WTC11 (cell line): ENCODE measurements around the gene MEX3B. TPM values are rescaled to one million over a fixed set of nuclear protein-coding genes. Genes with fewer than 3 reads are reported as not detected.

Experiments
- ATAC-seq: fragments of 200-7000 bp; cut with Tn5 transposase; 2 replicates; pipeline ENCODE4 v1.10.0; 2021; ENCODE audit warnings: mild to moderate bottlenecking, moderate library complexity
- CTCF ChIA-PET: fragments of 300-600 bp; sonication (Branson Sonifier 250); formaldehyde crosslinking; loops from one replicate; lab custom pipeline; 2021; ENCODE audit warnings: antibody characterized with exemption; lab: Charles Lee
- POLR2A ChIA-PET: fragments of 350-600 bp; sonication (Branson Sonifier 250); formaldehyde crosslinking; loops from one replicate; lab custom pipeline; 2021; ENCODE audit warnings: antibody characterized with exemption; lab: Charles Lee
- DNase-seq: peaks from one replicate; pipeline ENCODE4 v3.0.0; 2021; ENCODE audit warnings: low spot score
- H3K27ac Mint-ChIP-seq: 2 replicates; pipeline ENCODE4 v1.8.0; 2021; ENCODE audit warnings: mixed read lengths
- H3K27me3 Mint-ChIP-seq: 2 replicates; pipeline ENCODE4 v1.8.0; 2021; ENCODE audit warnings: low read depth, mild to moderate bottlenecking, moderate library complexity, mixed read lengths
- H3K36me3 Mint-ChIP-seq: 2 replicates; pipeline ENCODE4 v1.8.0; 2021; ENCODE audit warnings: mixed read lengths
- H3K4me1 Mint-ChIP-seq: 2 replicates; pipeline ENCODE4 v1.8.0; 2022; ENCODE audit warnings: mixed read lengths
- H3K4me3 Mint-ChIP-seq: 2 replicates; pipeline ENCODE4 v1.8.0; 2021; ENCODE audit warnings: mild to moderate bottlenecking, moderate library complexity, mixed read lengths
- H3K9me3 Mint-ChIP-seq: 2 replicates; pipeline ENCODE4 v1.8.0; 2021; ENCODE audit warnings: mixed read lengths
- CBFB ChIP-seq: sonication (generic); formaldehyde crosslinking; IDR thresholded peaks from 2 replicates; pipeline ENCODE4 v1.8.1; 2022; ENCODE audit warnings: mild to moderate bottlenecking, low read depth, missing genetic modification reagents
- EMX1 ChIP-seq: fragments of 250-450 bp; sonication (Bioruptor Pico); IDR thresholded peaks from 2 replicates; pipeline ENCODE4 v1.8.0; 2021; ENCODE audit warnings: mild to moderate bottlenecking
- ETV6 ChIP-seq: sonication (generic); formaldehyde crosslinking; IDR thresholded peaks from 2 replicates; pipeline ENCODE4 v1.8.1; 2022; ENCODE audit warnings: mild to moderate bottlenecking, missing genetic modification reagents
- HMGA2 ChIP-seq: fragments of 250-450 bp; sonication (Bioruptor Pico); IDR thresholded peaks from 2 replicates; pipeline ENCODE4 v1.4.0; 2021; ENCODE audit warnings: mild to moderate bottlenecking, moderate library complexity
- IRF1 ChIP-seq: sonication (generic); formaldehyde crosslinking; IDR thresholded peaks from 2 replicates; pipeline ENCODE4 v1.8.0; 2023; ENCODE audit warnings: missing genetic modification reagents
- KAT7 ChIP-seq: sonication (generic); formaldehyde crosslinking; IDR thresholded peaks from 2 replicates; pipeline ENCODE4 v1.8.1; 2023; ENCODE audit warnings: missing genetic modification reagents, mild to moderate bottlenecking, borderline replicate concordance
- MAX ChIP-seq: sonication (generic); formaldehyde crosslinking; IDR thresholded peaks from 2 replicates; pipeline ENCODE4 v1.8.0; 2022; ENCODE audit warnings: mild to moderate bottlenecking, missing genetic modification reagents
- MXD4 ChIP-seq: fragments of 250-450 bp; sonication (Bioruptor Pico); IDR thresholded peaks from 2 replicates; pipeline ENCODE4 v1.8.0; 2021; ENCODE audit warnings: mild to moderate bottlenecking, moderate library complexity, borderline replicate concordance
- PRRX2 ChIP-seq: fragments of 250-450 bp; sonication (Bioruptor Pico); IDR thresholded peaks from 2 replicates; pipeline ENCODE4 v1.8.0; 2021; ENCODE audit warnings: mild to moderate bottlenecking
- TP53 ChIP-seq: sonication (generic); formaldehyde crosslinking; IDR thresholded peaks from 2 replicates; pipeline ENCODE4 v1.8.1; 2023; ENCODE audit warnings: mild to moderate bottlenecking, missing genetic modification reagents
- ZBTB21 ChIP-seq: sonication (generic); formaldehyde crosslinking; IDR thresholded peaks from 2 replicates; pipeline ENCODE4 v1.8.1; 2023; ENCODE audit warnings: mild to moderate bottlenecking, missing genetic modification reagents, borderline replicate concordance
- ZNF121 ChIP-seq: sonication (generic); formaldehyde crosslinking; IDR thresholded peaks from 2 replicates; pipeline ENCODE4 v1.8.0; 2023; ENCODE audit warnings: missing genetic modification reagents
- ZNF138 ChIP-seq: sonication (generic); formaldehyde crosslinking; conservative IDR thresholded peaks from 2 replicates; pipeline ENCODE4 v1.8.1; 2022; ENCODE audit warnings: mild to moderate bottlenecking, moderate library complexity, missing genetic modification reagents
- ZNF219 ChIP-seq: sonication (generic); formaldehyde crosslinking; IDR thresholded peaks from 2 replicates; pipeline ENCODE4 v1.8.0; 2023; ENCODE audit warnings: missing genetic modification reagents, mild to moderate bottlenecking, borderline replicate concordance
- ZNF263 ChIP-seq: sonication (generic); formaldehyde crosslinking; IDR thresholded peaks from 2 replicates; pipeline ENCODE4 v1.8.1; 2022; ENCODE audit warnings: low read depth, mild to moderate bottlenecking, moderate library complexity, missing genetic modification reagents
- ZNF317 ChIP-seq: sonication (generic); formaldehyde crosslinking; IDR thresholded peaks from 2 replicates; pipeline ENCODE4 v1.8.1; 2023; ENCODE audit warnings: low read depth, mild to moderate bottlenecking, moderate library complexity, missing genetic modification reagents, borderline replicate concordance
- ZNF671 ChIP-seq: fragments of 250-450 bp; sonication (Bioruptor Pico); IDR thresholded peaks from 2 replicates; pipeline ENCODE4 v1.8.0; 2021; ENCODE audit warnings: mild to moderate bottlenecking
- total RNA-seq: library from RNA; stranded (reverse); gene quantifications from 3 replicates; pipeline ENCODE4 v1.2.3, GENCODE V29; 2021
- TF ChIP-seq, protein P1 (sequence below): fragments of 250-450 bp; sonication (Bioruptor Pico); IDR thresholded peaks from 2 replicates; pipeline ENCODE4 v1.9.0; 2021; ENCODE audit warnings: mild to moderate bottlenecking, borderline replicate concordance
- TF ChIP-seq, protein P2 (sequence below): sonication (generic); formaldehyde crosslinking; IDR thresholded peaks from 2 replicates; pipeline ENCODE4 v1.8.1; 2023; ENCODE audit warnings: mild to moderate bottlenecking, missing genetic modification reagents, moderate library complexity
- TF ChIP-seq, protein P3 (sequence below): fragments of 200-600 bp; IDR thresholded peaks from 2 replicates; pipeline ENCODE4 v1.8.0; 2022; ENCODE audit warnings: antibody characterized with exemption
- TF ChIP-seq, protein P4 (sequence below): sonication (generic); formaldehyde crosslinking; conservative IDR thresholded peaks from 2 replicates; pipeline ENCODE4 v1.8.1; 2022; ENCODE audit warnings: mild to moderate bottlenecking, missing genetic modification reagents

Gene MEX3B
- total RNA-seq, 1 experiment from 2014 or later: 8.8 TPM

GRCh38 chr15:82062479-82063454, 16.9 kb upstream of the MEX3B start:
- peaks cover 51% of the 10 kb centered on the region for H3K4me1 Mint-ChIP-seq
- H3K27ac Mint-ChIP-seq: peak overlapping the region; percentile 56; the same call in 1 of the 2 replicates
- H3K27me3 Mint-ChIP-seq: peaks cover 85% of the 10 kb centered on the region
- no peaks in the 10 kb centered on the region for H3K36me3 Mint-ChIP-seq
- POLR2A ChIA-PET: interaction anchor here (0.5 to 2.7 kb wide), 2 partner anchors 16 to 246 kb away, joined by 3 to 11 read pairs; partner anchors contain the start of gene MEX3B
- TF ChIP-seq IRF1 (CRISPR knock-in tag) (no peak), ZNF121 (CRISPR knock-in tag) (no peak), ZNF138 (no peak), ZNF263 (CRISPR knock-in tag) (no peak), KAT7 (CRISPR knock-in tag) (no peak), ETV6 (CRISPR knock-in tag) (peak; percentile 61; the same call in 1 of the 2 replicates), MAX (CRISPR knock-in tag) (peak; percentile 25; the same call in 1 of the 2 replicates), ZBTB21 (no peak), PRRX2 (CRISPR knock-in tag) (no peak)
- TF ChIP-seq, protein P1, sequence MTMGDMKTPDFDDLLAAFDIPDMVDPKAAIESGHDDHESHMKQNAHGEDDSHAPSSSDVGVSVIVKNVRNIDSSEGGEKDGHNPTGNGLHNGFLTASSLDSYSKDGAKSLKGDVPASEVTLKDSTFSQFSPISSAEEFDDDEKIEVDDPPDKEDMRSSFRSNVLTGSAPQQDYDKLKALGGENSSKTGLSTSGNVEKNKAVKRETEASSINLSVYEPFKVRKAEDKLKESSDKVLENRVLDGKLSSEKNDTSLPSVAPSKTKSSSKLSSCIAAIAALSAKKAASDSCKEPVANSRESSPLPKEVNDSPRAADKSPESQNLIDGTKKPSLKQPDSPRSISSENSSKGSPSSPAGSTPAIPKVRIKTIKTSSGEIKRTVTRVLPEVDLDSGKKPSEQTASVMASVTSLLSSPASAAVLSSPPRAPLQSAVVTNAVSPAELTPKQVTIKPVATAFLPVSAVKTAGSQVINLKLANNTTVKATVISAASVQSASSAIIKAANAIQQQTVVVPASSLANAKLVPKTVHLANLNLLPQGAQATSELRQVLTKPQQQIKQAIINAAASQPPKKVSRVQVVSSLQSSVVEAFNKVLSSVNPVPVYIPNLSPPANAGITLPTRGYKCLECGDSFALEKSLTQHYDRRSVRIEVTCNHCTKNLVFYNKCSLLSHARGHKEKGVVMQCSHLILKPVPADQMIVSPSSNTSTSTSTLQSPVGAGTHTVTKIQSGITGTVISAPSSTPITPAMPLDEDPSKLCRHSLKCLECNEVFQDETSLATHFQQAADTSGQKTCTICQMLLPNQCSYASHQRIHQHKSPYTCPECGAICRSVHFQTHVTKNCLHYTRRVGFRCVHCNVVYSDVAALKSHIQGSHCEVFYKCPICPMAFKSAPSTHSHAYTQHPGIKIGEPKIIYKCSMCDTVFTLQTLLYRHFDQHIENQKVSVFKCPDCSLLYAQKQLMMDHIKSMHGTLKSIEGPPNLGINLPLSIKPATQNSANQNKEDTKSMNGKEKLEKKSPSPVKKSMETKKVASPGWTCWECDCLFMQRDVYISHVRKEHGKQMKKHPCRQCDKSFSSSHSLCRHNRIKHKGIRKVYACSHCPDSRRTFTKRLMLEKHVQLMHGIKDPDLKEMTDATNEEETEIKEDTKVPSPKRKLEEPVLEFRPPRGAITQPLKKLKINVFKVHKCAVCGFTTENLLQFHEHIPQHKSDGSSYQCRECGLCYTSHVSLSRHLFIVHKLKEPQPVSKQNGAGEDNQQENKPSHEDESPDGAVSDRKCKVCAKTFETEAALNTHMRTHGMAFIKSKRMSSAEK (CRISPR knock-in tag): no peak
- TF ChIP-seq, protein P2, sequence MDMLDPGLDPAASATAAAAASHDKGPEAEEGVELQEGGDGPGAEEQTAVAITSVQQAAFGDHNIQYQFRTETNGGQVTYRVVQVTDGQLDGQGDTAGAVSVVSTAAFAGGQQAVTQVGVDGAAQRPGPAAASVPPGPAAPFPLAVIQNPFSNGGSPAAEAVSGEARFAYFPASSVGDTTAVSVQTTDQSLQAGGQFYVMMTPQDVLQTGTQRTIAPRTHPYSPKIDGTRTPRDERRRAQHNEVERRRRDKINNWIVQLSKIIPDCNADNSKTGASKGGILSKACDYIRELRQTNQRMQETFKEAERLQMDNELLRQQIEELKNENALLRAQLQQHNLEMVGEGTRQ: no peak
- CTCF ChIA-PET: interaction anchor here (0.6 to 3.3 kb wide), 16 partner anchors 10 to 467 kb away, joined by 3 to 17 read pairs (median 4); partner anchors contain the start of genes EFL1, MEX3B and SAXO2
- H3K4me3 Mint-ChIP-seq: peak overlapping the region; percentile 65
- DNase-seq: peak; percentile 42
- peak; percentile 81 for ATAC-seq
- H3K9me3 Mint-ChIP-seq: no peaks in the 10 kb centered on the region

- ChIA-PET POLR2A (no interaction called here), CTCF (interaction anchor here (0.7 kb wide), 1 partner anchor 46 kb away, joined by 4 read pairs; no protein-coding TSS in a partner anchor)
- Mint-ChIP-seq H3K36me3 (no peaks in the 10 kb centered on the region), H3K9me3 (no peaks in the 10 kb centered on the region), H3K4me1 (peaks cover 56% of the 10 kb centered on the region), H3K4me3 (no peak overlapping the region), H3K27me3 (peaks cover 89% of the 10 kb centered on the region), H3K27ac (no peak overlapping the region)
- ATAC-seq: no peak
- DNase-seq: no peak
- TF ChIP-seq EMX1 (CRISPR knock-in tag) (no peak), ZNF671 (CRISPR knock-in tag) (no peak), TP53 (CRISPR knock-in tag) (no peak), MXD4 (CRISPR knock-in tag) (no peak), ZNF317 (no peak), ETV6 (CRISPR knock-in tag) (no peak), HMGA2 (no peak), ZNF219 (no peak), CBFB (no peak)
- TF ChIP-seq, protein P2: no peak
- TF ChIP-seq, protein P3, sequence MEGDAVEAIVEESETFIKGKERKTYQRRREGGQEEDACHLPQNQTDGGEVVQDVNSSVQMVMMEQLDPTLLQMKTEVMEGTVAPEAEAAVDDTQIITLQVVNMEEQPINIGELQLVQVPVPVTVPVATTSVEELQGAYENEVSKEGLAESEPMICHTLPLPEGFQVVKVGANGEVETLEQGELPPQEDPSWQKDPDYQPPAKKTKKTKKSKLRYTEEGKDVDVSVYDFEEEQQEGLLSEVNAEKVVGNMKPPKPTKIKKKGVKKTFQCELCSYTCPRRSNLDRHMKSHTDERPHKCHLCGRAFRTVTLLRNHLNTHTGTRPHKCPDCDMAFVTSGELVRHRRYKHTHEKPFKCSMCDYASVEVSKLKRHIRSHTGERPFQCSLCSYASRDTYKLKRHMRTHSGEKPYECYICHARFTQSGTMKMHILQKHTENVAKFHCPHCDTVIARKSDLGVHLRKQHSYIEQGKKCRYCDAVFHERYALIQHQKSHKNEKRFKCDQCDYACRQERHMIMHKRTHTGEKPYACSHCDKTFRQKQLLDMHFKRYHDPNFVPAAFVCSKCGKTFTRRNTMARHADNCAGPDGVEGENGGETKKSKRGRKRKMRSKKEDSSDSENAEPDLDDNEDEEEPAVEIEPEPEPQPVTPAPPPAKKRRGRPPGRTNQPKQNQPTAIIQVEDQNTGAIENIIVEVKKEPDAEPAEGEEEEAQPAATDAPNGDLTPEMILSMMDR: no peak
- TF ChIP-seq, protein P4, sequence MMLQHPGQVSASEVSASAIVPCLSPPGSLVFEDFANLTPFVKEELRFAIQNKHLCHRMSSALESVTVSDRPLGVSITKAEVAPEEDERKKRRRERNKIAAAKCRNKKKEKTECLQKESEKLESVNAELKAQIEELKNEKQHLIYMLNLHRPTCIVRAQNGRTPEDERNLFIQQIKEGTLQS: no peak
These were observed 15.0 kb upstream of the MEX3B start for GRCh38 chr15:82060817-82061216.
